ENCODE measurements around the gene TMEM120B. TPM values are rescaled to one million over a fixed set of nuclear protein-coding genes. Genes with fewer than 3 reads are reported as not detected.

TMEM120B gene
- total and polyA plus RNA-seq, 4 donors = 1.5 to 12.0 (median 9.1) TPM

GRCh38 chr12:121797937-121798786 is 85.6 kb downstream of the TMEM120B start:
- Histone ChIP-seq H3K4me3 (ENCODE audit: low read length in 2 of 2) (peak overlapping the region in 1 of 2 donors; percentile 23), H3K9me3 (ENCODE audit: control insufficient read depth, low read length) (no peaks in the 10 kb centered on the region), H3K36me3 (ENCODE audit: control insufficient read depth in 1 of 2, insufficient read depth in 2 of 2, low read length in 1 of 2) (no peaks in the 10 kb centered on the region), H3K27me3 (ENCODE audit: control insufficient read depth in 1 of 2, insufficient read depth in 2 of 2, low read length in 1 of 2) (no peaks in the 10 kb centered on the region), H3K27ac (ENCODE audit: low read depth in 1 of 2, low read length in 2 of 2) (peak overlapping the region; percentile 47 to 54), H3K4me1 (ENCODE audit: control insufficient read depth in 1 of 2, insufficient read depth in 2 of 2, low read length in 2 of 2) (no peaks in the 10 kb centered on the region)
- intact Hi-C loops (cut with DNase I) = loop anchor here in 1 of 2 donors (2.0 kb wide), 1 partner anchor 91 kb away; the partner anchor contains the start of gene PSMD9
- ATAC-seq (ENCODE audit: low FRiP score) (no peak), DNase-seq (peak; percentile 81 to 86)
- WGBS, 2 donors = 11 to 12% methylated on average over 19 of the region's 19 CpGs

GRCh38 chr12:121798787-121799155 is 86.2 kb downstream of the TMEM120B start:
- H3K4me3 ChIP-seq (ENCODE audit: low read length in 2 of 2) = peak overlapping the region in 1 of 2 donors; percentile 34
- H3K36me3 ChIP-seq (ENCODE audit: control insufficient read depth in 1 of 2, insufficient read depth in 2 of 2, low read length in 1 of 2) = no peaks in the 10 kb centered on the region
- no peaks in the 10 kb centered on the region for H3K4me1 ChIP-seq (ENCODE audit: control insufficient read depth in 1 of 2, insufficient read depth in 2 of 2, low read length in 2 of 2)
- 18 to 20% methylated on average over 10 of the region's 10 CpGs for WGBS, 2 donors
- intact Hi-C loops (cut with DNase I) = no loop called here
- H3K9me3 ChIP-seq (ENCODE audit: control insufficient read depth, low read length) = no peaks in the 10 kb centered on the region
- ATAC-seq (ENCODE audit: low FRiP score) (no peak), DNase-seq (no peak)
- H3K27me3 ChIP-seq (ENCODE audit: control insufficient read depth in 1 of 2, insufficient read depth in 2 of 2, low read length in 1 of 2) = no peaks in the 10 kb centered on the region
- H3K27ac ChIP-seq (ENCODE audit: low read depth in 1 of 2, low read length in 2 of 2) = peak overlapping the region; percentile 18 to 54

DNA sequence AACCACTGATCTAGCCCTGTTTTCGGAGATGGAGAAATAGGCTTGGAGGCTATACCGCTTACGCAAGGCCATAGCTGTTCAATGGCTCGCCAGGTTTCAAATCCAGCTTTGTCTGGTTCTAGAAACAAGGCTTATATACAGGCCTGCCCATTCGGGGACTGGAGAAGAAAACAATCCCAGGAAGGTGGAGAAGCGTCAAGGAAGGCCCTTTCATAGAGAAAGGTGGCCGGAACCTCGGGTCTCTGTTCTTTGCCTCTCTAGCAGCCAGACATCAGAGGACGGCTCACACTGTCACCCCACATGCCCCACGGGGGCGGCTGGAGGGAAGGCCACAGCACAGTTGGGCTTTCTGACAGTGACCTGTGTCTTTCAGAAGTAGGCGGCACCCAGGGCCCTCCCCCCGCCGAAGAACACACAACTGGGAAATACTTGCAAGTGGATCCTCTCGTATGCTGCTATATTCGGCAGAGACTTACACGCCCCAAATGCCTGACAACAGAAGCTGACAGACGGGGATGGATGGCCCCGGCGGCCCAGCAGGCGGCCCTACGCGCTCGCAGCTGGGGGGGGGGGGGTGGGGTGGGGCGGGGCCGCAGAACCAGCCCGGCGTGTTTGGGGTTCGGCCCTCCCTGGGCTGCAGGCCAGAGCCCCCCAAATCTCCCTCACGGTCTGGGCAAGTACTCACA is 86.7 kb downstream of the TMEM120B start:
- H3K4me3 ChIP-seq (ENCODE audit: low read length in 2 of 2) = peak overlapping the region; percentile 78 to 86
- no peaks in the 10 kb centered on the region for H3K4me1 ChIP-seq (ENCODE audit: control insufficient read depth in 1 of 2, insufficient read depth in 2 of 2, low read length in 2 of 2)
- ATAC-seq (ENCODE audit: low FRiP score) (peak; percentile 14), DNase-seq (peak in 1 of 2 donors; percentile 75)
- H3K36me3 ChIP-seq (ENCODE audit: control insufficient read depth in 1 of 2, insufficient read depth in 2 of 2, low read length in 1 of 2) = no peaks in the 10 kb centered on the region
- H3K27ac ChIP-seq (ENCODE audit: low read depth in 1 of 2, low read length in 2 of 2) = peak overlapping the region; percentile 91 to 94
- no peaks in the 10 kb centered on the region for H3K27me3 ChIP-seq (ENCODE audit: control insufficient read depth in 1 of 2, insufficient read depth in 2 of 2, low read length in 1 of 2)
- 4% methylated on average over 19 to 30 of the region's 30 CpGs for WGBS, 2 donors
- H3K9me3 ChIP-seq (ENCODE audit: control insufficient read depth, low read length) = no peaks in the 10 kb centered on the region
- intact Hi-C loops (cut with DNase I) = no loop called here

DNA sequence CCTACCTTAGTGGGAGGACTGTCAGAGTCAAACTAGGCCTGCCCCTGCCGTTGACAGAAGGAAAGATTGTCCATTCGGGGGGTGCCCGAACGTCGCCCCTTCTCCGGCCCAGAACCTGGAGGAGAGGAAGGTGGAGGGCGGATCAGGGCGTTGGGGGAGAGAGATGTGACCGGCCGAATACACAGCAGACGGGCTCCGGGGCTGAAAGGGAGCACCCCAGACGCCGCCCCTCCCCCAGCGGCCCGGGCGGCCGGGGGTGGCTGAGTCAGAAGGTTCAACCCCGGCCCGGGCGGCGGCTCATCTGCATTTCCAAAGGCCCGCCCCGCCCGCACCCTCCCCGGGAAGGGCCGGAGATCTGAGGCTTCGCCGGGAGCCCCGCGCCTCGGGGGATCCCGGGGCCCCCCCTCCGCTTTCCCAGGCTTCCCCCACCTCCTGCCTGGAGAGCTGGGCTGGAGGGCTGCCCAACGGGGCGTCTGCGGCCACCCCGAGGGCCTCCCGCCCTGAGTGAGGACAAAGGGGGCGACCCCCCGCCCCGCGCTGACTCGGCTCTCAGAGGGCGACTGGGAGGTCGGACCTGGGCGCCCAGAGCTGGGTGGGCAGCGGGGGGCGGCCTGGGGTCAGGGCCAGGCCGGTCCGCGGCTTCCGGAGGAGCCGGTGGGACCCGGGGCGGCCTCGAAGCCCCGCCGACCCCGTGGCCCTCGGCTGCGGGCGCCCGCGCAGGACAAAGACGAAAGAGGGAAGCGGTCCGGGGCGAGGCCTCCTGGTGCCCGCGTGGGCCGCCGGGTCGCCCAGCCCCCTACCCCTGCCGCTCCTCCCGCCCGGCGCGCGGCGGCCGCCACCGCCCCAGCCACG is 87.5 kb downstream of the TMEM120B start:
- H3K4me1 ChIP-seq (ENCODE audit: control insufficient read depth in 1 of 2, insufficient read depth in 2 of 2, low read length in 2 of 2) = no peaks in the 10 kb centered on the region
- H3K36me3 ChIP-seq (ENCODE audit: control insufficient read depth in 1 of 2, insufficient read depth in 2 of 2, low read length in 1 of 2) = no peaks in the 10 kb centered on the region
- 0 to 1% methylated on average over 39 to 84 of the region's 84 CpGs for WGBS, 2 donors
- no peaks in the 10 kb centered on the region for H3K27me3 ChIP-seq (ENCODE audit: control insufficient read depth in 1 of 2, insufficient read depth in 2 of 2, low read length in 1 of 2)
- peak; percentile 64 for ATAC-seq (ENCODE audit: low FRiP score)
- peak overlapping the region; percentile 93 to 94 for H3K27ac ChIP-seq (ENCODE audit: low read depth in 1 of 2, low read length in 2 of 2)
- no peaks in the 10 kb centered on the region for H3K9me3 ChIP-seq (ENCODE audit: control insufficient read depth, low read length)
- peak overlapping the region; percentile 78 to 86 for H3K4me3 ChIP-seq (ENCODE audit: low read length in 2 of 2)
- intact Hi-C loops (cut with DNase I) = no loop called here
- DNase-seq = peak; percentile 93 to 96

GRCh38 chr12:121800694-121801594 is 88.4 kb downstream of the TMEM120B start:
- DNase-seq (peak; percentile 89 to 94), ATAC-seq (ENCODE audit: low FRiP score) (peak; percentile 10)
- intact Hi-C loops (cut with DNase I) = no loop called here

GRCh38 chr12:121801595-121802484 is 89.3 kb downstream of the TMEM120B start:
- no peaks in the 10 kb centered on the region for H3K4me1 ChIP-seq (ENCODE audit: control insufficient read depth in 1 of 2, insufficient read depth in 2 of 2, low read length in 2 of 2)
- no peaks in the 10 kb centered on the region for H3K36me3 ChIP-seq (ENCODE audit: control insufficient read depth in 1 of 2, insufficient read depth in 2 of 2, low read length in 1 of 2)
- H3K27ac ChIP-seq (ENCODE audit: low read depth in 1 of 2, low read length in 2 of 2) = peak overlapping the region; percentile 93 to 94
- H3K4me3 ChIP-seq (ENCODE audit: low read length in 2 of 2) = peak overlapping the region; percentile 78 to 86
- intact Hi-C loops (cut with DNase I) = no loop called here
- ATAC-seq (ENCODE audit: low FRiP score) (no peak), DNase-seq (no peak)
- WGBS, 2 donors = 2% methylated on average over 18 of the region's 18 CpGs
- no peaks in the 10 kb centered on the region for H3K27me3 ChIP-seq (ENCODE audit: control insufficient read depth in 1 of 2, insufficient read depth in 2 of 2, low read length in 1 of 2)
- no peaks in the 10 kb centered on the region for H3K9me3 ChIP-seq (ENCODE audit: control insufficient read depth, low read length)

More at GRCh38 chr12:121800694-121801594, 88.4 kb downstream of the TMEM120B start:
- H3K36me3 ChIP-seq (ENCODE audit: control insufficient read depth in 1 of 2, insufficient read depth in 2 of 2, low read length in 1 of 2) = no peaks in the 10 kb centered on the region
- no peaks in the 10 kb centered on the region for H3K4me1 ChIP-seq (ENCODE audit: control insufficient read depth in 1 of 2, insufficient read depth in 2 of 2, low read length in 2 of 2)
- H3K9me3 ChIP-seq (ENCODE audit: control insufficient read depth, low read length) = no peaks in the 10 kb centered on the region
- no peaks in the 10 kb centered on the region for H3K27me3 ChIP-seq (ENCODE audit: control insufficient read depth in 1 of 2, insufficient read depth in 2 of 2, low read length in 1 of 2)
- peak overlapping the region; percentile 93 to 94 for H3K27ac ChIP-seq (ENCODE audit: low read depth in 1 of 2, low read length in 2 of 2)
- 1% methylated on average over 66 to 86 of the region's 86 CpGs for WGBS, 2 donors
- peak overlapping the region; percentile 78 to 86 for H3K4me3 ChIP-seq (ENCODE audit: low read length in 2 of 2)

- no peaks in the 10 kb centered on the region for H3K9me3 ChIP-seq (ENCODE audit: control insufficient read depth, low read length)
- 0% methylated on average over 1 of the region's 1 CpG for WGBS, 2 donors
- no peaks in the 10 kb centered on the region for H3K27me3 ChIP-seq (ENCODE audit: control insufficient read depth in 1 of 2, insufficient read depth in 2 of 2, low read length in 1 of 2)
- peak overlapping the region in 1 of 2 donors; percentile 94 for H3K27ac ChIP-seq (ENCODE audit: low read depth in 1 of 2, low read length in 2 of 2)
- no peaks in the 10 kb centered on the region for H3K4me1 ChIP-seq (ENCODE audit: control insufficient read depth in 1 of 2, insufficient read depth in 2 of 2, low read length in 2 of 2)
- DNase-seq = no peak
- intact Hi-C loops (cut with DNase I) = no loop called here
- H3K4me3 ChIP-seq (ENCODE audit: low read length in 2 of 2) = peak overlapping the region; percentile 78 to 98
- H3K36me3 ChIP-seq (ENCODE audit: control insufficient read depth in 1 of 2, insufficient read depth in 2 of 2, low read length in 1 of 2) = no peaks in the 10 kb centered on the region
- no peak for ATAC-seq (ENCODE audit: low FRiP score)
Measured at GRCh38 chr12:121802485-121802842, 89.9 kb downstream of the TMEM120B start.

Measured in aorta (tissue), 5 donors.